Motor neuron (in vitro differentiated cells): ENCODE measurements around the gene TMEM212. TPM values are rescaled to one million over a fixed set of nuclear protein-coding genes. Genes with fewer than 3 reads are reported as not detected.

ENCODE experiments used
- ATAC-seq, 8 experiments: fragments of 200-7000 bp; cut with Tn5 transposase; replicated peaks in 6 of 8; 2 replicates each; pipeline ENCODE4 v1.8.0; 2021; ENCODE audit warnings: mild to moderate bottlenecking in 8 of 8, moderate library complexity in 8 of 8
- H3K27ac ChIP-seq, 2 donors: fragments of 250-450 bp; sonication (Bioruptor Pico); 2 replicates each; pipeline ENCODE4 v1.9.0; 2021; ENCODE audit warnings: antibody characterized with exemption in 2 of 2, mild to moderate bottlenecking in 2 of 2, moderate library complexity in 1 of 2
- H3K4me1 ChIP-seq, 2 donors: fragments of 250-450 bp; sonication (Bioruptor Pico); replicated peaks in 1 of 2; 2 replicates each; pipeline ENCODE4 v1.6.1; 2021; ENCODE audit warnings: antibody characterized with exemption in 2 of 2, mild to moderate bottlenecking in 2 of 2, moderate library complexity in 1 of 2
- H3K4me3 ChIP-seq, 5 donors: fragments of 250-450 bp; sonication (Bioruptor Pico); 2 replicates each; pipeline ENCODE4 v1.9.0; 2021; ENCODE audit warnings: antibody characterized with exemption in 5 of 5, mild to moderate bottlenecking in 5 of 5, moderate library complexity in 4 of 5
- WGBS, 10 experiments: fragments of 450-650 bp; shearing (Covaris generic); methylation state at CpG; one replicate each; pipeline ENCODE4 v1.0.0; 2022; 5-methylcytosine and 5-hydroxymethylcytosine counted together
- in situ Hi-C, 9 experiments: fragments of 400-800 bp; cut with MboI; loops; one replicate each; pipeline ENCODE4 v1.15.0; 2021; ENCODE audit warnings: low sequenced_read_pairs in 9 of 9, low pct_unique_long_range_greater_than_20kb in 2 of 9; ENCODE audit not compliant: unreplicated experiment in 9 of 9
- total RNA-seq, 8 experiments: library from RNA; unstranded; fragments of 300-600 nt; gene quantifications; 2 replicates each; pipeline versions ENCODE4 v1.2.3 to v1.2.4, GENCODE V29; 2022

The TMEM212 gene
- total RNA-seq, 8 experiments from 2014 or later = 0.19 TPM; not detected in 7

GRCh38 chr3:171830518-171830875 lies 12.7 kb upstream of the TMEM212 start:
- Histone ChIP-seq H3K4me3 (no peak overlapping the region), H3K4me1 (peaks cover 5 to 6% of the 10 kb centered on the region in 2 donors), H3K27ac (no peak overlapping the region)
- in situ Hi-C loops = loop anchor here in 1 of 9 experiments (25.0 kb wide), 1 partner anchor 207 kb away; the partner anchor contains the start of gene FNDC3B
- ATAC-seq = no peak

GRCh38 chr3:171831936-171832335 lies 11.2 kb upstream of the TMEM212 start:
- 44 to 100% (median 80%) methylated on average over 3 of the region's 3 CpGs; no CpG with 5 or more reads in 1 of the 10 experiments for WGBS, 10 experiments
- ATAC-seq = no peak
- H3K27ac ChIP-seq = no peak overlapping the region
- no peak overlapping the region for H3K4me3 ChIP-seq
- in situ Hi-C loops = loop anchor here in 1 of 9 experiments (25.0 kb wide), 1 partner anchor 205 kb away; the partner anchor contains the start of gene FNDC3B
- peaks cover 5 to 6% of the 10 kb centered on the region in 2 donors for H3K4me1 ChIP-seq

- no peak for ATAC-seq
- peaks cover 5 to 6% of the 10 kb centered on the region in 2 donors for H3K4me1 ChIP-seq
- no peak overlapping the region for H3K27ac ChIP-seq
- WGBS, 10 experiments = 39 to 100% (median 81%) methylated on average over 2 to 5 of the region's 5 CpGs
- H3K4me3 ChIP-seq = no peak overlapping the region
- in situ Hi-C loops = loop anchor here in 1 of 9 experiments (25.0 kb wide), 1 partner anchor 204 kb away; the partner anchor contains the start of gene FNDC3B
These were observed 10.2 kb upstream of the TMEM212 start for GRCh38 chr3:171832989-171833388.

- in situ Hi-C loops = loop anchor here in 1 of 9 experiments (25.0 kb wide), 1 partner anchor 203 kb away; the partner anchor contains the start of gene FNDC3B
- peak in 4 of 8 experiments; percentile 14 to 39 (median 31) for ATAC-seq
- H3K4me1 ChIP-seq = peaks cover 10 to 15% of the 10 kb centered on the region in 2 donors
- H3K27ac ChIP-seq = no peak overlapping the region
- H3K4me3 ChIP-seq = no peak overlapping the region
- 38 to 91% (median 60%) methylated on average over 2 to 3 of the region's 3 CpGs; no CpG with 5 or more reads in 1 of the 10 experiments for WGBS, 10 experiments
These were observed 9.2 kb upstream of the TMEM212 start for GRCh38 chr3:171833789-171834460.

- 64 to 95% (median 80%) methylated on average over 1 to 5 of the region's 5 CpGs; no CpG with 5 or more reads in 2 of the 10 experiments for WGBS, 10 experiments
- in situ Hi-C loops = loop anchor here in 1 of 9 experiments (25.0 kb wide), 1 partner anchor 203 kb away; the partner anchor contains the start of gene FNDC3B
- H3K4me1 ChIP-seq = peaks cover 10 to 17% of the 10 kb centered on the region in 2 donors
- ATAC-seq = peak in 1 of 8 experiments; percentile 44
- H3K27ac ChIP-seq = no peak overlapping the region
- H3K4me3 ChIP-seq = no peak overlapping the region
These were observed 8.7 kb upstream of the TMEM212 start for GRCh38 chr3:171834461-171834801.

- in situ Hi-C loops = loop anchor here in 1 of 9 experiments (25.0 kb wide), 1 partner anchor 202 kb away; the partner anchor contains the start of gene FNDC3B
- Histone ChIP-seq H3K4me3 (no peak overlapping the region), H3K4me1 (peaks cover 6 to 11% of the 10 kb centered on the region in 2 donors), H3K27ac (no peak overlapping the region)
- WGBS, 10 experiments = 70 to 100% (median 83%) methylated on average over 1 to 5 of the region's 5 CpGs; no CpG with 5 or more reads in 1 of the 10 experiments
- ATAC-seq = no peak
These were observed 8.0 kb upstream of the TMEM212 start for GRCh38 chr3:171835116-171835515.

GRCh38 chr3:171835613-171836012 lies 7.5 kb upstream of the TMEM212 start:
- Histone ChIP-seq H3K4me1 (peaks cover 6 to 11% of the 10 kb centered on the region in 2 donors), H3K27ac (no peak overlapping the region), H3K4me3 (no peak overlapping the region)
- 40 to 100% (median 87%) methylated on average over 1 to 2 of the region's 2 CpGs; no CpG with 5 or more reads in 4 of the 10 experiments for WGBS, 10 experiments
- ATAC-seq = no peak
- in situ Hi-C loops = loop anchor here in 1 of 9 experiments (25.0 kb wide), 1 partner anchor 202 kb away; the partner anchor contains the start of gene FNDC3B

GRCh38 chr3:171836855-171837254 lies 6.3 kb upstream of the TMEM212 start:
- WGBS, 10 experiments = 48 to 100% (median 94%) methylated on average over 1 to 3 of the region's 3 CpGs
- peaks cover 11 to 13% of the 10 kb centered on the region in 2 donors for H3K4me1 ChIP-seq
- no peak overlapping the region for H3K27ac ChIP-seq
- no peak for ATAC-seq
- in situ Hi-C loops = loop anchor here in 1 of 9 experiments (25.0 kb wide), 1 partner anchor 200 kb away; the partner anchor contains the start of gene FNDC3B
- no peak overlapping the region for H3K4me3 ChIP-seq

GRCh38 chr3:171837698-171838097 lies 5.5 kb upstream of the TMEM212 start:
- Histone ChIP-seq H3K4me3 (no peak overlapping the region), H3K4me1 (peaks cover 11 to 13% of the 10 kb centered on the region in 2 donors), H3K27ac (no peak overlapping the region)
- ATAC-seq = no peak
- in situ Hi-C loops = loop anchor here in 1 of 9 experiments (25.0 kb wide), 1 partner anchor 200 kb away; the partner anchor contains the start of gene FNDC3B

GRCh38 chr3:171838218-171838720 lies 4.9 kb upstream of the TMEM212 start:
- peak; percentile 62 to 97 (median 85) for ATAC-seq
- Histone ChIP-seq H3K4me1 (peaks cover 11 to 13% of the 10 kb centered on the region in 2 donors), H3K4me3 (no peak overlapping the region), H3K27ac (no peak overlapping the region)
- in situ Hi-C loops = loop anchor here in 1 of 9 experiments (25.0 kb wide), 1 partner anchor 199 kb away; the partner anchor contains the start of gene FNDC3B
- WGBS, 10 experiments = 0 to 47% (median 14%) methylated on average over 2 to 6 of the region's 6 CpGs

- whole genome bisulfite sequencing, 10 experiments = 50 to 100% (median 84%) methylated on average over 1 to 2 of the region's 2 CpGs; no CpG with 5 or more reads in 2 of the 10 experiments
- in situ Hi-C loops = loop anchor here in 1 of 9 experiments (25.0 kb wide), 1 partner anchor 198 kb away; the partner anchor contains the start of gene FNDC3B
- Histone ChIP-seq H3K4me3 (no peak overlapping the region), H3K4me1 (peaks cover 11 to 13% of the 10 kb centered on the region in 2 donors), H3K27ac (no peak overlapping the region)
- ATAC-seq = no peak
These were observed 3.9 kb upstream of the TMEM212 start for GRCh38 chr3:171839270-171839669.

- in situ Hi-C loops = loop anchor here in 1 of 9 experiments (25.0 kb wide), 1 partner anchor 197 kb away; the partner anchor contains the start of gene FNDC3B
- H3K27ac ChIP-seq = no peak overlapping the region
- H3K4me1 ChIP-seq = peaks cover 11 to 13% of the 10 kb centered on the region in 2 donors
- 80 to 100% (median 100%) methylated on average over 1 to 2 of the region's 2 CpGs; no CpG with 5 or more reads in 2 of the 10 experiments for WGBS, 10 experiments
- no peak overlapping the region for H3K4me3 ChIP-seq
- ATAC-seq = no peak
These were observed 2.7 kb upstream of the TMEM212 start for GRCh38 chr3:171840445-171840810.
